Osteoblast (primary cell): Measurements from ENCODE around the gene TMCC2. TPM values are rescaled to one million over a fixed set of nuclear protein-coding genes. Genes with fewer than 3 reads are reported as not detected.

Source experiments
- DNase-seq: peaks from one replicate; pipeline ENCODE4 v3.0.0; 2011; ENCODE audit warnings: low spot score, mixed read lengths; ENCODE audit not compliant: insufficient read length; ENCODE audit errors: missing footprints
- H2AFZ ChIP-seq: 2 replicates; pipeline ENCODE4 v1.6.0; 2011; ENCODE audit warnings: mild to moderate bottlenecking, low read length
- H3K27ac ChIP-seq: 2 replicates; pipeline ENCODE4 v1.5.1; 2011; ENCODE audit warnings: mild to moderate bottlenecking, low read depth, low read length, moderate library complexity
- H3K27me3 ChIP-seq: 2 replicates; pipeline ENCODE4 v1.6.0; 2012; ENCODE audit warnings: mild to moderate bottlenecking, control low read depth, inconsistent platforms, low read length, moderate library complexity; ENCODE audit not compliant: insufficient read depth
- H3K36me3 ChIP-seq: 2 replicates; pipeline ENCODE4 v1.5.1; 2011; ENCODE audit warnings: mild to moderate bottlenecking, low read length, control low read depth, moderate library complexity; ENCODE audit not compliant: insufficient read depth
- H3K4me1 ChIP-seq: 2 replicates; pipeline ENCODE4 v1.5.1; 2011; ENCODE audit warnings: mild to moderate bottlenecking, low read length, control low read depth, moderate library complexity; ENCODE audit not compliant: insufficient read depth
- H3K4me2 ChIP-seq: 2 replicates; pipeline ENCODE4 v1.6.0; 2011; ENCODE audit warnings: mild to moderate bottlenecking, low read length; ENCODE audit not compliant: insufficient read depth
- H3K4me3 ChIP-seq: fragments of 200-600 bp; sonication (generic); 3 replicates; pipeline ENCODE4 v1.5.1; 2012; ENCODE audit warnings: mild to moderate bottlenecking, low read length, inconsistent platforms; ENCODE audit not compliant: insufficient read depth
- H3K79me2 ChIP-seq: 2 replicates; pipeline ENCODE4 v1.6.0; 2012; ENCODE audit warnings: mild to moderate bottlenecking, low read length, control low read depth, inconsistent platforms; ENCODE audit not compliant: insufficient read depth
- H3K9me3 ChIP-seq: 2 replicates; pipeline ENCODE4 v1.5.1; 2011; ENCODE audit warnings: low read depth, low read length, control low read depth
- H4K20me1 ChIP-seq: 2 replicates; pipeline ENCODE4 v1.6.0; 2012; ENCODE audit warnings: mild to moderate bottlenecking, low read length, control low read depth; ENCODE audit not compliant: insufficient read depth
- total RNA-seq: library from RNA; depleted of rRNA; stranded (reverse); fragments of >200 nt; gene quantifications from 2 replicates; pipeline ENCODE4 v1.2.3, GENCODE V29; 2012
- TF ChIP-seq, protein P1 (sequence below): IDR thresholded peaks from 2 replicates; pipeline ENCODE4 v1.5.1; 2011; ENCODE audit warnings: mild to moderate bottlenecking, low read depth, low read length, moderate library complexity; ENCODE audit errors: extremely low read depth

TMCC2 gene
- total RNA-seq, 1 donor, result 1.8 TPM

DNA sequence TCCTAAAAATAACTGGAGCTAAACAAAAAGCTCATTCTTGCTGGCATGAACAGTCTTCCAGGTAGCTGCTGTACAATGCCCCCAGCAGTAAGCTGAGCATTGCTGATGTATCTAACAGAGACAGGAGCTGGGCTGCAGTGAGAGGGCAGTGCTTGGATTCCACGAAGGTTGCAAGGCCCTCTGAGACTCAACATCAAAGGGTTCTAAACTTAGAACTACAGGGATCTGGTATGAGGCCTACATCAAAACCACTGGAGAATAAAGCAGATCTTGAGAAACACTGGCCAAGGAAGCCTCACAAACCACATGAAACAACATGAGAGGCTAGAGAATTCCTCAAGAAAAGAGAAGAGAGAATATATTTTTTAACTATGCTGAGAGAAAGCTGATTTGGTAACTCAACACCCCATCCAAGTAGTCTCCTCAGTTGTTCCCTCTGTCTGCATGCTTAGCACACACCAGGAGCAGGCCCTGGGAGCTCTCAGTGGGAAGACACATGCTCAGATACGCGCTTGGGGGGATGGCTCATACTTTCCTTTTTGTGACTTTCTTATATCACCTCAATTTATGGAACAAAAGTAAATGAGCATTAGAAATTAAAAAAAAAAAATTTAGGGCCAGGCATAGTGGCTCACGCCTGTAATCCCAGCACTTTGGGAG is 43.9 kb upstream of the TMCC2 start:
- Histone ChIP-seq H3K4me1 (peaks cover 28% of the 10 kb centered on the region), H3K36me3 (peaks cover 6% of the 10 kb centered on the region), H2AFZ (no peak overlapping the region), H3K4me2 (peak overlapping the region; percentile 49), H3K9me3 (no peaks in the 10 kb centered on the region), H4K20me1 (peaks cover 11% of the 10 kb centered on the region), H3K79me2 (peaks cover 37% of the 10 kb centered on the region), H3K27me3 (no peaks in the 10 kb centered on the region), H3K4me3 (no peak overlapping the region), H3K27ac (peak overlapping the region; percentile 75)
- TF ChIP-seq, protein P1, sequence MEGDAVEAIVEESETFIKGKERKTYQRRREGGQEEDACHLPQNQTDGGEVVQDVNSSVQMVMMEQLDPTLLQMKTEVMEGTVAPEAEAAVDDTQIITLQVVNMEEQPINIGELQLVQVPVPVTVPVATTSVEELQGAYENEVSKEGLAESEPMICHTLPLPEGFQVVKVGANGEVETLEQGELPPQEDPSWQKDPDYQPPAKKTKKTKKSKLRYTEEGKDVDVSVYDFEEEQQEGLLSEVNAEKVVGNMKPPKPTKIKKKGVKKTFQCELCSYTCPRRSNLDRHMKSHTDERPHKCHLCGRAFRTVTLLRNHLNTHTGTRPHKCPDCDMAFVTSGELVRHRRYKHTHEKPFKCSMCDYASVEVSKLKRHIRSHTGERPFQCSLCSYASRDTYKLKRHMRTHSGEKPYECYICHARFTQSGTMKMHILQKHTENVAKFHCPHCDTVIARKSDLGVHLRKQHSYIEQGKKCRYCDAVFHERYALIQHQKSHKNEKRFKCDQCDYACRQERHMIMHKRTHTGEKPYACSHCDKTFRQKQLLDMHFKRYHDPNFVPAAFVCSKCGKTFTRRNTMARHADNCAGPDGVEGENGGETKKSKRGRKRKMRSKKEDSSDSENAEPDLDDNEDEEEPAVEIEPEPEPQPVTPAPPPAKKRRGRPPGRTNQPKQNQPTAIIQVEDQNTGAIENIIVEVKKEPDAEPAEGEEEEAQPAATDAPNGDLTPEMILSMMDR, result no peak
- DNase-seq, result peak; percentile 75

GRCh38 chr1:205186191-205186590 is 41.6 kb upstream of the TMCC2 start:
- TF ChIP-seq, protein P1, result no peak
- Histone ChIP-seq H3K27ac (no peak overlapping the region), H3K4me2 (no peak overlapping the region), H4K20me1 (peaks cover 21% of the 10 kb centered on the region), H3K79me2 (peaks cover 59% of the 10 kb centered on the region), H3K27me3 (no peaks in the 10 kb centered on the region), H3K9me3 (no peaks in the 10 kb centered on the region), H3K4me3 (no peak overlapping the region), H3K4me1 (peaks cover 19% of the 10 kb centered on the region), H3K36me3 (peaks cover 6% of the 10 kb centered on the region), H2AFZ (no peak overlapping the region)
- DNase-seq, result no peak

DNA sequence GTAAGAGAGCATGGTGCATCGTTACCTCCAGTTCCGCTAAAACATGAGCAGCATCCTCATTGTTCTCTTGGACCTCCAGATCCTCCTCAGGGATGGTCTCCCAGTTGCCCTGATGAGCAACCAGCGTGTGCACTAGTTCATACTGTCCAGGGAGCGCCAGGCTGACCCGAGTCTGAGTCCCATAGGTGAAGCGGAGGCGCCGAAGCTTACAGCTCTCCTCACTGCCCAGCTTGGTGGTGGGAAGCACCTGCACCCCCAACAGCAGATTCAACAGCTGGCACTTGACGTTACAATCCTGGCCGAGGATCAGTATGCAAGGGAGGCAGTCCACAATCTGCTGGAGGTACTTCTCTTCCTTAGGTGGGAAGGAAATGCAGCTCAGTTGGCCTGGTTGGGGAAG is 40.3 kb upstream of the TMCC2 start:
- Histone ChIP-seq H3K27me3 (no peaks in the 10 kb centered on the region), H2AFZ (no peak overlapping the region), H3K36me3 (peaks cover 6% of the 10 kb centered on the region), H3K79me2 (peaks cover 66% of the 10 kb centered on the region), H3K4me3 (no peak overlapping the region), H3K4me2 (no peak overlapping the region), H3K9me3 (no peaks in the 10 kb centered on the region), H4K20me1 (peaks cover 27% of the 10 kb centered on the region), H3K4me1 (peaks cover 19% of the 10 kb centered on the region), H3K27ac (no peak overlapping the region)
- TF ChIP-seq, protein P1, result no peak
- DNase-seq, result no peak

GRCh38 chr1:205188098-205188497 is 39.6 kb upstream of the TMCC2 start:
- Histone ChIP-seq H3K4me1 (peaks cover 17% of the 10 kb centered on the region), H3K9me3 (no peaks in the 10 kb centered on the region), H3K27me3 (no peaks in the 10 kb centered on the region), H3K36me3 (peaks cover 6% of the 10 kb centered on the region), H3K4me2 (no peak overlapping the region), H3K27ac (no peak overlapping the region), H4K20me1 (peaks cover 29% of the 10 kb centered on the region), H3K79me2 (peaks cover 70% of the 10 kb centered on the region), H2AFZ (no peak overlapping the region), H3K4me3 (no peak overlapping the region)
- TF ChIP-seq, protein P1, result no peak
- no peak for DNase-seq
